GM23248 (cell line): Measurements from ENCODE around the gene JMJD7. TPM values are rescaled to one million over a fixed set of nuclear protein-coding genes. Genes with fewer than 3 reads are reported as not detected.

ENCODE experiments used
- DNase-seq: peaks from one replicate; pipeline ENCODE4 v3.0.0-alpha.2; 2015
- H2AFZ ChIP-seq: fragments of 200-600 bp; sonication (generic); 2 replicates; pipeline ENCODE4 v1.6.1; 2016; ENCODE audit warnings: antibody characterized with exemption
- H3F3A ChIP-seq: fragments of 200-600 bp; sonication (generic); 2 replicates; pipeline ENCODE4 v1.6.1; 2016; ENCODE audit warnings: mild to moderate bottlenecking, antibody characterized with exemption, mixed run types; ENCODE audit not compliant: insufficient read depth
- H3K27ac ChIP-seq: fragments of 200-600 bp; sonication (generic); 2 replicates; pipeline ENCODE4 v1.5.1; 2016; ENCODE audit warnings: mild to moderate bottlenecking
- H3K27me3 ChIP-seq: fragments of 200-600 bp; sonication (generic); replicated peaks from 2 replicates; pipeline ENCODE4 v1.6.1; 2016; ENCODE audit warnings: mild to moderate bottlenecking; ENCODE audit not compliant: insufficient read depth
- H3K36me3 ChIP-seq: fragments of 200-600 bp; sonication (generic); 2 replicates; pipeline ENCODE4 v1.6.1; 2016; ENCODE audit warnings: low read depth, mild to moderate bottlenecking
- H3K4me1 ChIP-seq: fragments of 200-600 bp; sonication (generic); 2 replicates; pipeline ENCODE4 v1.6.1; 2016; ENCODE audit warnings: mild to moderate bottlenecking; ENCODE audit not compliant: insufficient read depth
- H3K4me2 ChIP-seq: fragments of 200-600 bp; sonication (generic); one replicate; pipeline ENCODE4 v1.6.1; 2016; ENCODE audit warnings: mild to moderate bottlenecking; ENCODE audit not compliant: unreplicated experiment
- H3K4me3 ChIP-seq: fragments of 200-600 bp; sonication (generic); 2 replicates; pipeline ENCODE4 v1.5.1; 2016; ENCODE audit warnings: mild to moderate bottlenecking
- H3K79me2 ChIP-seq: fragments of 200-600 bp; sonication (generic); 2 replicates; pipeline ENCODE4 v1.6.1; 2016; ENCODE audit warnings: mild to moderate bottlenecking; ENCODE audit not compliant: insufficient read depth
- H3K9ac ChIP-seq: fragments of 200-600 bp; sonication (generic); 2 replicates; pipeline ENCODE4 v1.6.1; 2016; ENCODE audit warnings: mild to moderate bottlenecking
- H3K9me2 ChIP-seq: fragments of 200-600 bp; sonication (generic); 2 replicates; pipeline ENCODE4 v1.6.1; 2016; ENCODE audit warnings: mixed run types, mild to moderate bottlenecking, moderate library complexity; ENCODE audit not compliant: insufficient read depth
- H3K9me3 ChIP-seq: fragments of 200-600 bp; sonication (generic); one replicate; pipeline ENCODE4 v1.6.1; 2017; ENCODE audit warnings: low read depth
- H4K20me1 ChIP-seq: fragments of 200-600 bp; sonication (generic); 2 replicates; pipeline ENCODE4 v1.6.0; 2016; ENCODE audit not compliant: insufficient read depth
- EZH2 ChIP-seq: fragments of 200-600 bp; sonication (generic); IDR thresholded peaks from 2 replicates; pipeline ENCODE4 v1.6.1; 2018; ENCODE audit warnings: antibody characterized with exemption, mild to moderate bottlenecking; ENCODE audit not compliant: insufficient read depth, poor library complexity, severe bottlenecking
- EZH2phosphoT487 ChIP-seq: fragments of 200-600 bp; sonication (generic); IDR thresholded peaks from 2 replicates; pipeline ENCODE4 v1.6.1; 2018; ENCODE audit warnings: antibody characterized with exemption, moderate library complexity, mild to moderate bottlenecking, low read depth; ENCODE audit not compliant: insufficient read depth
- WGBS, 2 experiments: methylation state at CpG; one replicate each; pipeline ENCODE4 v1.1.6; 2015 to 2017; ENCODE audit warnings: low lambda C conversion rate in 2 of 2, low coverage in 1 of 2; ENCODE audit errors: missing lambda C conversion rate in 2 of 2; 5-methylcytosine and 5-hydroxymethylcytosine counted together
- in situ Hi-C: fragments of 300-500 bp; cut with MboI; formaldehyde crosslinking; loops from 2 replicates; pipeline ENCODE4 v1.15.0; 2020
- polyA plus RNA-seq: library from polyadenylated mRNA; unstranded; fragments of >200 nt; fragmentation: Nextera tagmentation; extraction: Ambion mirVana; gene quantifications from 2 replicates; pipeline ENCODE4 v1.2.1, GENCODE V29; 2016
- total RNA-seq: library from RNA; depleted of rRNA; stranded (reverse); fragments of >200 nt; shearing (Covaris generic); gene quantifications from 2 replicates; pipeline ENCODE4 v1.2.3, GENCODE V29; 2014

The JMJD7 gene
- total and polyA plus RNA-seq, 2 experiments from 2014 or later, result 3.5 to 11.7 TPM

DNA sequence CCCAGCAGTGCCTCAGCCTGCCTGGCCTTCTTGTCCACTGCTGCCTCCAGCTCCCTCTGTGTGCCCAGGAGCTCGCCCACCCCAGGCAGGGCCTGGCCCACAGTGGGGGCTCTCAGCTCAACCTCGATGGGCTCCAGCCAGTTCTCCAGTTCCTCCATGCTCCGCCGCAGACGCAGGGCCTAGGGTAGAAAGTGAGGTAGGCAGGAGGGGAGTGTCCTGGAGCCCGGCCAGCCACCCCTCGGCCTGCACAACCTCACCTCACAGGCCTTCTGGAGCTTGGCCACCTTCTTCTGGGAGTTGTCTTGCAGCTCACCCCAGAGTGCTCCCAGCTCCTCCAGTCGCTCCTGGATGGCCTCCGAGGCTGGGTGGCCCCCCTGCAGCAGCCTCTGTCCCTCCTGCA is 29.4 kb downstream of the JMJD7 start:
- no peak for DNase-seq
- Histone ChIP-seq H3K36me3 (no peaks in the 10 kb centered on the region), H2AFZ (no peak overlapping the region), H3K4me3 (no peak overlapping the region), H3K9me2 (no peaks in the 10 kb centered on the region), H3K27ac (no peak overlapping the region), H3K79me2 (no peaks in the 10 kb centered on the region), H3K27me3 (no peaks in the 10 kb centered on the region), H3K4me1 (no peaks in the 10 kb centered on the region), H3K9ac (no peak overlapping the region), H3K4me2 (no peak overlapping the region), H4K20me1 (no peaks in the 10 kb centered on the region), H3F3A (no peaks in the 10 kb centered on the region), H3K9me3 (no peaks in the 10 kb centered on the region)
- 77 to 79% methylated on average over 9 of the region's 9 CpGs for WGBS, 2 experiments
- TF ChIP-seq EZH2phosphoT487 (no peak), EZH2 (no peak)
- in situ Hi-C loops, result no loop called here

DNA sequence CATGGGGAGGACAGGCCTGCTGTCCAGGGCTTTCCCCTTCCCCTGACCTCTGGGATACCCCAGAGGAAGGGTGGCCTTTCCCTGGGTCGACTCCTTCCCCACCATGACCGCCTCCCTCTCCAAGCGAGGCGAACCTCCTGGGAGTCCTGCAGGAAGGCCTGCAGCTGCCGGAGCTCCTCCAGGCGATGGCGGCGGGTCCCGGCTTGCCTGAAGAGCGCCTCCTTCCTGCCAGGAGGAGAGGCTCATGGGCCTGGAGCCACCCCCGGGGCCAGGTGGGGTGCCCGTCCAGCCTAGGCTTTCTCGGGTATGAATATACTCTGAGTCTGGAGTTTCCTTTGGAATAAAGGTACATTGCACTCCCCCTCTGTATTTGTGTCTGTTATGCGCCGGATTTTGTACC is 30.9 kb downstream of the JMJD7 start:
- no peak for TF ChIP-seq EZH2phosphoT487
- TF ChIP-seq EZH2, result no peak
- Histone ChIP-seq H3K4me2 (no peak overlapping the region), H3F3A (no peaks in the 10 kb centered on the region), H3K79me2 (no peaks in the 10 kb centered on the region), H2AFZ (no peak overlapping the region), H3K9me3 (no peaks in the 10 kb centered on the region), H3K4me3 (no peak overlapping the region), H4K20me1 (no peaks in the 10 kb centered on the region), H3K9ac (no peak overlapping the region), H3K36me3 (no peaks in the 10 kb centered on the region), H3K27me3 (no peaks in the 10 kb centered on the region), H3K9me2 (no peaks in the 10 kb centered on the region), H3K27ac (no peak overlapping the region), H3K4me1 (no peaks in the 10 kb centered on the region)
- WGBS, 2 experiments, result 88 to 92% methylated on average over 12 to 15 of the region's 15 CpGs
- no peak for DNase-seq
- in situ Hi-C loops, result no loop called here

DNA sequence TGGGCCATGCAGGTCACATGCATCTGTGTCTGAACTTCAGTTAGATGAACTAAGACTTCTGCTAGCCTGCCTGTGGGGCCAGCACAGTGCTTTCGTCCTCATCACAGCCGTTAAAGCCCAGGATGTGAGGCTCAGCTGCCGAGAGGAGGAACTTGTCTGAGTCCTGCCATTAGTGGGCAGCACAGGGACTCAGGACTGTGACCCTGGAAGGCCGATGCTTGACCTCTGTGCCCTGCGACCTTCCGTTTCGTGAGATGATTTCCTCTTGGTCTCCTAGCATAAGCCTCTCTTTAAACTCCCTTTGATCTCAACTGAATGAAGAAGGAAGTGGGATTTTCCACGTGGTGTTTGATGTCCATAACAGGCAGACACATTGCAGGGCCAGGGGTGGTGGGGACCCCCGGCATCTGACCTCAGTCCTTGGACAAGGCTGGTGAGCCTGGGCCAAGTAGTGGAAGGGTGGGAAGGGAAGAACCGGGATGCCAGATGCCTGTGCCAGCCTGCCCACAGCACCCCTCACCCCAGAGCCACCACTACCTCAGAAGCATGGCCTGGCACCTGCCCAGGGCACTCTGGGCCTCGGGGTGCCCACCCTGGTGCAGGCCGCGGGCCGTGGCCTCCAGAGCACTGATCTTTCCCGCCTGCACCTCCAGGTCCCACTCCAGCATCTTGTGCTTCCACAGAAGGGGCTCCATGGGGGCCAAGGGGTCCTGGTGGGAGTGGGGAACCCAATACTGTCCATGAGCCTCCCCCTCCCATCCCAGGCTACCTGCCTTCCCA is 32.3 kb downstream of the JMJD7 start:
- 74% methylated on average over 15 of the region's 15 CpGs for WGBS, 2 experiments

DNA sequence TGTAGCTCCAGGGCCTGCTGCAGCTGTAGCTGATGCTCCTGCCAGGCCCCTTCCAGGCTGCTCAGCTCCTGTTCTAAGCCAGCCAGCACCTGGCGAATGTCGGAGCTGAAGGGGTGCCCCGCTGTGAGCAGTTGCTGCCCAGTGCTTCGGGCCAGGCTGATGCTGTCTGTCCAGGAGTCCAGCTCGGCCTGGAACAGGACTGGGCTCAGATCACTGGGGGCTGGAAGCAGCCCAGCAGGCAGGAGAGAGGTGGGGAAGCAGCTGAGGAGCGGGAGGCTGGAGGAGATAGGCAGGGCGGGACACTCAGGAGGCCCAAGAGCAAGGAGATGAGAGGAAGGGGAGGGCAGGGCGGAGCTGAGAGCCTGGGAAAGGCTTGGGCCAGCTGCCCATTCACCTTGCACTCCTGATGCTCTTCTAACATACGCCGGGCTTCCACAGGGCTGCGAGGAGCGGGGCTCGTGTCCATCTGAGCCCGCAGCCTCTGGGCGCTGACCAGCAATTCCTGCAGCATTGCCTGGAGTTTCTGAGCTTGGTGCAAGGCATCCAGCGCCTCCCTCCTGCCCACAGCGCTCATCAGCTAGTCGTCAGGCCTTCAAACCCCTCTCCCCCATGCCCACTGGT is 34.0 kb downstream of the JMJD7 start:
- TF ChIP-seq EZH2phosphoT487 (no peak), EZH2 (no peak)
- in situ Hi-C loops, result no loop called here
- no peak overlapping the region for H3K4me2 ChIP-seq
- no peaks in the 10 kb centered on the region for H3K36me3 ChIP-seq
- no peaks in the 10 kb centered on the region for H4K20me1 ChIP-seq
- no peak overlapping the region for H2AFZ ChIP-seq
- no peaks in the 10 kb centered on the region for H3F3A ChIP-seq
- no peaks in the 10 kb centered on the region for H3K9me3 ChIP-seq
- no peaks in the 10 kb centered on the region for H3K4me1 ChIP-seq
- 80 to 87% methylated on average over 12 to 18 of the region's 18 CpGs for WGBS, 2 experiments
- no peak overlapping the region for H3K27ac ChIP-seq
- H3K9me2 ChIP-seq, result no peaks in the 10 kb centered on the region
- no peak for DNase-seq
- no peaks in the 10 kb centered on the region for H3K27me3 ChIP-seq
- H3K9ac ChIP-seq, result no peak overlapping the region
- no peak overlapping the region for H3K4me3 ChIP-seq
- no peaks in the 10 kb centered on the region for H3K79me2 ChIP-seq

More for the DNA sequence above, 32.3 kb downstream of the JMJD7 start:
- no peak for DNase-seq
- no peaks in the 10 kb centered on the region for H3K4me1 ChIP-seq
- H3K27me3 ChIP-seq, result no peaks in the 10 kb centered on the region
- H4K20me1 ChIP-seq, result no peaks in the 10 kb centered on the region
- in situ Hi-C loops, result no loop called here
- TF ChIP-seq EZH2, result no peak
- no peak for TF ChIP-seq EZH2phosphoT487
- no peaks in the 10 kb centered on the region for H3K79me2 ChIP-seq
- H3K9ac ChIP-seq, result no peak overlapping the region
- H3F3A ChIP-seq, result no peaks in the 10 kb centered on the region
- no peak overlapping the region for H3K27ac ChIP-seq
- no peak overlapping the region for H2AFZ ChIP-seq
- H3K4me2 ChIP-seq, result no peak overlapping the region
- H3K9me2 ChIP-seq, result no peaks in the 10 kb centered on the region
- H3K9me3 ChIP-seq, result no peaks in the 10 kb centered on the region
- H3K36me3 ChIP-seq, result no peaks in the 10 kb centered on the region
- no peak overlapping the region for H3K4me3 ChIP-seq
